ENCODE results near the gene WIF1. TPM values are rescaled to one million over a fixed set of nuclear protein-coding genes. Genes with fewer than 3 reads are reported as not detected.

Gene WIF1
- total and polyA plus RNA-seq, 5 experiments from 2014 or later, result not detected

- Mint-ChIP-seq H3K27me3 (peaks cover 11 to 24% (median 16%) of the 10 kb centered on the region in 5 donors), H3K4me3 (no peak overlapping the region), H3K27ac (no peak overlapping the region), H3K36me3 (no peaks in the 10 kb centered on the region), H3K4me1 (peaks cover 3 to 16% (median 11%) of the 10 kb centered on the region in 4 donors), H3K9me3 (no peaks in the 10 kb centered on the region)
- POLR2A ChIA-PET, result no interaction called here
- ATAC-seq (no peak), DNase-seq (no peak)
Observed at GRCh38 chr12:65152596-65152995, 31.5 kb upstream of the WIF1 start.

GRCh38 chr12:65152012-65152411, 30.9 kb upstream of the WIF1 start:
- POLR2A ChIA-PET, result no interaction called here
- Mint-ChIP-seq H3K4me3 (no peak overlapping the region), H3K27me3 (peaks cover 11 to 24% (median 16%) of the 10 kb centered on the region in 5 donors), H3K27ac (no peak overlapping the region), H3K36me3 (no peaks in the 10 kb centered on the region), H3K9me3 (no peaks in the 10 kb centered on the region), H3K4me1 (peaks cover 3 to 14% (median 10%) of the 10 kb centered on the region in 4 donors)
- DNase-seq (no peak), ATAC-seq (no peak)

- DNase-seq, result no peak
- no peak for ATAC-seq
- POLR2A ChIA-PET, result no interaction called here
- H3K27me3 Mint-ChIP-seq, result peaks cover 10 to 26% (median 16%) of the 10 kb centered on the region in 5 donors
- no peak overlapping the region for H3K4me3 Mint-ChIP-seq
- H3K9me3 Mint-ChIP-seq, result no peaks in the 10 kb centered on the region
- H3K36me3 Mint-ChIP-seq, result no peaks in the 10 kb centered on the region
- no peaks in the 10 kb centered on the region for H3K4me1 Mint-ChIP-seq
- H3K27ac Mint-ChIP-seq, result no peak overlapping the region
Observed at GRCh38 chr12:65147312-65147905, 26.3 kb upstream of the WIF1 start.

- Mint-ChIP-seq H3K27ac (no peak overlapping the region), H3K9me3 (peaks cover 0 to 8% (median 5%) of the 10 kb centered on the region in 9 donors), H3K4me1 (peaks cover 0 to 8% (median 0%) of the 10 kb centered on the region in 4 donors), H3K4me3 (no peak overlapping the region), H3K36me3 (peaks cover 0 to 5% (median 5%) of the 10 kb centered on the region in 3 donors), H3K27me3 (peaks cover 9 to 15% (median 13%) of the 10 kb centered on the region in 5 donors)
- ATAC-seq, result no peak
- POLR2A ChIA-PET, result no interaction called here
- DNase-seq, result no peak
Observed at GRCh38 chr12:65140738-65141137, 19.6 kb upstream of the WIF1 start.

GRCh38 chr12:65139389-65139788, 18.3 kb upstream of the WIF1 start:
- Mint-ChIP-seq H3K4me1 (peaks cover 0 to 8% (median 0%) of the 10 kb centered on the region in 4 donors), H3K4me3 (peak overlapping the region in 1 of 10 donors; percentile 24), H3K27ac (no peak overlapping the region), H3K36me3 (peaks cover 0 to 13% (median 7%) of the 10 kb centered on the region in 3 donors), H3K9me3 (peaks cover 0 to 18% (median 8%) of the 10 kb centered on the region in 9 donors), H3K27me3 (peaks cover 9 to 15% (median 13%) of the 10 kb centered on the region in 5 donors)
- POLR2A ChIA-PET, result no interaction called here
- DNase-seq (no peak), ATAC-seq (no peak)

GRCh38 chr12:65133879-65134278, 12.8 kb upstream of the WIF1 start:
- POLR2A ChIA-PET, result no interaction called here
- H3K27me3 Mint-ChIP-seq, result peaks cover 0 to 17% (median 9%) of the 10 kb centered on the region in 5 donors
- H3K4me1 Mint-ChIP-seq, result no peaks in the 10 kb centered on the region
- peaks cover 0 to 13% (median 7%) of the 10 kb centered on the region in 3 donors for H3K36me3 Mint-ChIP-seq
- DNase-seq, result no peak
- peaks cover 0 to 24% (median 8%) of the 10 kb centered on the region in 9 donors for H3K9me3 Mint-ChIP-seq
- H3K27ac Mint-ChIP-seq, result no peak overlapping the region
- ATAC-seq, result no peak
- H3K4me3 Mint-ChIP-seq, result no peak overlapping the region

- POLR2A ChIA-PET, result no interaction called here
- ATAC-seq (no peak), DNase-seq (no peak)
- Mint-ChIP-seq H3K4me1 (peaks cover 1 to 8% (median 4%) of the 10 kb centered on the region in 4 donors), H3K36me3 (no peaks in the 10 kb centered on the region), H3K27me3 (peaks cover 6 to 29% (median 16%) of the 10 kb centered on the region in 5 donors), H3K27ac (no peak overlapping the region), H3K4me3 (no peak overlapping the region), H3K9me3 (peaks cover 0 to 2% (median 0%) of the 10 kb centered on the region in 9 donors)
Observed at GRCh38 chr12:65126482-65126881, 5.4 kb upstream of the WIF1 start.

- POLR2A ChIA-PET, result no interaction called here
- H3K36me3 Mint-ChIP-seq, result no peaks in the 10 kb centered on the region
- H3K4me3 Mint-ChIP-seq, result no peak overlapping the region
- DNase-seq (no peak), ATAC-seq (no peak)
- peaks cover 3 to 8% (median 6%) of the 10 kb centered on the region in 4 donors for H3K4me1 Mint-ChIP-seq
- H3K27ac Mint-ChIP-seq, result no peak overlapping the region
- H3K9me3 Mint-ChIP-seq, result peaks cover 0 to 2% (median 0%) of the 10 kb centered on the region in 9 donors
- H3K27me3 Mint-ChIP-seq, result peaks cover 6 to 29% (median 17%) of the 10 kb centered on the region in 5 donors
Observed at GRCh38 chr12:65125975-65126374, 4.9 kb upstream of the WIF1 start.

GRCh38 chr12:65125247-65125646, 4.1 kb upstream of the WIF1 start:
- DNase-seq (no peak), ATAC-seq (no peak)
- peaks cover 4 to 13% (median 11%) of the 10 kb centered on the region in 4 donors for H3K4me1 Mint-ChIP-seq
- H3K9me3 Mint-ChIP-seq, result peaks cover 0 to 2% (median 0%) of the 10 kb centered on the region in 9 donors
- H3K27ac Mint-ChIP-seq, result no peak overlapping the region
- no peak overlapping the region for H3K4me3 Mint-ChIP-seq
- H3K36me3 Mint-ChIP-seq, result no peaks in the 10 kb centered on the region
- POLR2A ChIA-PET, result no interaction called here
- peaks cover 11 to 36% (median 24%) of the 10 kb centered on the region in 5 donors for H3K27me3 Mint-ChIP-seq

GRCh38 chr12:65123435-65124063, 2.4 kb upstream of the WIF1 start:
- no peak overlapping the region for H3K27ac Mint-ChIP-seq
- DNase-seq, result peak in 2 of 10 donors; percentile 10 to 15
- POLR2A ChIA-PET, result no interaction called here

GRCh38 chr12:65122703-65123102, 1.6 kb upstream of the WIF1 start:
- Mint-ChIP-seq H3K27me3 (peaks cover 16 to 50% (median 33%) of the 10 kb centered on the region in 5 donors), H3K4me3 (no peak overlapping the region), H3K4me1 (peaks cover 4 to 13% (median 11%) of the 10 kb centered on the region in 4 donors), H3K27ac (no peak overlapping the region), H3K9me3 (peaks cover 0 to 2% (median 0%) of the 10 kb centered on the region in 9 donors), H3K36me3 (no peaks in the 10 kb centered on the region)
- ATAC-seq, result no peak
- POLR2A ChIA-PET, result no interaction called here
- no peak for DNase-seq

More at GRCh38 chr12:65123435-65124063, 2.4 kb upstream of the WIF1 start:
- no peak for ATAC-seq
- Mint-ChIP-seq H3K36me3 (no peaks in the 10 kb centered on the region), H3K4me1 (peaks cover 4 to 13% (median 11%) of the 10 kb centered on the region in 4 donors), H3K27me3 (peaks cover 13 to 43% (median 30%) of the 10 kb centered on the region in 5 donors), H3K4me3 (no peak overlapping the region), H3K9me3 (peaks cover 0 to 2% (median 0%) of the 10 kb centered on the region in 9 donors)

- no peaks in the 10 kb centered on the region for H3K36me3 Mint-ChIP-seq
- POLR2A ChIA-PET, result no interaction called here
- peak overlapping the region; percentile 40 to 75 (median 58) for H3K4me3 Mint-ChIP-seq
- peaks cover 0 to 2% (median 0%) of the 10 kb centered on the region in 9 donors for H3K9me3 Mint-ChIP-seq
- H3K27ac Mint-ChIP-seq, result peak overlapping the region in 1 of 10 donors; percentile 73
- H3K4me1 Mint-ChIP-seq, result peaks cover 4 to 13% (median 11%) of the 10 kb centered on the region in 4 donors
- H3K27me3 Mint-ChIP-seq, result peaks cover 19 to 57% (median 40%) of the 10 kb centered on the region in 5 donors
- no peak for ATAC-seq
- DNase-seq, result no peak
Observed at GRCh38 chr12:65121956-65122469, 908 bp upstream of the WIF1 start.

- Mint-ChIP-seq H3K27me3 (peaks cover 19 to 76% (median 48%) of the 10 kb centered on the region in 5 donors), H3K4me3 (no peak overlapping the region)
- no peak for DNase-seq
Observed at GRCh38 chr12:65119063-65119462, 2.0 kb downstream of the WIF1 start.

More at GRCh38 chr12:65119063-65119462, 2.0 kb downstream of the WIF1 start:
- POLR2A ChIA-PET, result no interaction called here
- Mint-ChIP-seq H3K36me3 (no peaks in the 10 kb centered on the region), H3K9me3 (peaks cover 0 to 2% (median 0%) of the 10 kb centered on the region in 9 donors), H3K27ac (no peak overlapping the region), H3K4me1 (peaks cover 4 to 13% (median 11%) of the 10 kb centered on the region in 4 donors)
- no peak for ATAC-seq
